Right lobe of liver (tissue), 6 donors: Measurements from ENCODE around the gene TBCEL. TPM values are rescaled to one million over a fixed set of nuclear protein-coding genes. Genes with fewer than 3 reads are reported as not detected.

Experiments used
- ATAC-seq, 4 donors: fragments of 200-7000 bp; cut with Tn5 transposase; one replicate each; pipeline ENCODE4 v1.9.1; 2020; ENCODE audit warnings: mild to moderate bottlenecking in 4 of 4, moderate library complexity in 4 of 4
- DNase-seq, 3 donors: peaks; one replicate each; pipeline ENCODE4 v3.0.0-alpha.2; 2020
- H3K27ac ChIP-seq, 3 donors: fragments of 200-600 bp; one replicate each; pipeline ENCODE4 v1.8.0; 2022
- H3K27me3 ChIP-seq, 2 donors: fragments of 200-600 bp; one replicate each; pipeline ENCODE4 v1.8.0; 2022
- H3K36me3 ChIP-seq, 4 donors: fragments of 200-600 bp; sonication (generic) in 1 of 4; one replicate each; pipeline versions ENCODE4 v1.5.1 to v1.8.0; 2017 to 2022; ENCODE audit warnings: control low read depth in 1 of 4
- H3K4me1 ChIP-seq, 4 donors: fragments of 200-600 bp; sonication (generic) in 1 of 4; one replicate each; pipeline versions ENCODE4 v1.5.1 to v1.8.0; 2017 to 2022; ENCODE audit warnings: control low read depth in 1 of 4
- H3K4me3 ChIP-seq, 3 donors: fragments of 200-600 bp; one replicate each; pipeline ENCODE4 v1.8.0; 2022
- H3K9me3 ChIP-seq, 4 donors: fragments of 200-600 bp; sonication (generic) in 1 of 4; one replicate each; pipeline versions ENCODE4 v1.5.1 to v1.8.0; 2017 to 2022; ENCODE audit warnings: control low read depth in 1 of 4
- POLR2A ChIP-seq: fragments of 450-650 bp; IDR thresholded peaks from one replicate; pipeline ENCODE4 v1.6.1; 2017; ENCODE audit warnings: antibody characterized with exemption, mild to moderate bottlenecking
- WGBS: methylation state at CpG from one replicate; pipeline ENCODE4 v1.1.6; 2018; ENCODE audit warnings: low coverage, low lambda C conversion rate; ENCODE audit not compliant: insufficient coverage; ENCODE audit errors: missing lambda C conversion rate; 5-methylcytosine and 5-hydroxymethylcytosine counted together
- intact Hi-C, 2 donors: fragments of 100-400 bp; cut with DNase I; formaldehyde crosslinking; loops; one replicate each; pipeline versions ENCODE4 v1.11.2 to v1.14.1; 2022
- total RNA-seq, 6 experiments: library from RNA; depleted of rRNA in 2 of 6; stranded (reverse); fragments of >200 nt in 2 of 6; fragmentation: NEBNext Ultra II Directional in 3 of 6; extraction: Animal tissue kit (Norgen Biotek cat#: 25700) in 3 of 6; gene quantifications; one replicate each; pipeline versions ENCODE4 v1.1.0 to v1.2.4, GENCODE V29; 2016 to 2023
- TF ChIP-seq, protein P1 (sequence below), 4 donors: fragments of 200-600 bp in 3 of 4; fragments of 450-650 bp in 1 of 4; IDR thresholded peaks; one replicate each; pipeline versions ENCODE4 v1.5.1 to v1.8.0; 2016 to 2022; ENCODE audit warnings: antibody characterized with exemption in 4 of 4, mild to moderate bottlenecking in 2 of 4
- donor health status: DM: no; HTN: yes; CAD: no.
- donor health status: DM: no; HTN: no; CAD: no.
- donor health status: DM: no; HTN: no; CAD: no.
- donor health status: DM: no; HTN: yes; CAD: no.
- donor health status: DM: no; HTN: yes; CAD: no.

Gene TBCEL
- total RNA-seq, 6 experiments from 2014 or later, result 9.6 to 37.9 (median 17.8) TPM

DNA sequence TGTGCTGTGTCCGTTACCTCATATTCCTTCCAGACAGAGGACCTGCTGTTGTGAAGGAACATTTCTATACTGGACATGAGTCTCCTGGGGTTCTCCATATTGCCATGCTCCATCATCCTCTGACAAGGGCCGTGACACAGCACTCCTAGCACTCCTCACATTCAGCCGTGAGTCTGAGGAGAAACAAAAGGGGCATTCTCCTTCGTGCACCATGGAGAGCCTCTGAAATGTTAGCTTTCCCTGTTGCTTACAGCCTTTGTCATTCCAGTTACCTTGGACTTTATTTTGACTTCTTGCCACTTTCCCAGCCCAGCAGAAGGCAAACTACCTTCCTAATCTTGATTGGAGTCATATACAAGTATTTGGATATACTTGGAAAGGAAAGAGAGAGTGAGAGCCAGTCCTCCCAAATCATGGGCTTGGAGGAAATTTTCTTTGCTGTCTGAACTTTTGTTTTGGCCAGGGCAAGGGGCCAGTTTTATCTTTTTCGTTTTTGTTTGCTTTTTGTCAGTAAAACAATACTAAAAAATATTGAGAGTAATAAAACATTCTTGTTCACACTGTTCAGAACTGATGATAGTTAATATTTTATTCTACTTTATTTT is 48.0 kb downstream of the TBCEL start:
- 68% methylated on average over 5 of the region's 5 CpGs for WGBS
- intact Hi-C loops, result no loop called here
- no peak for TF ChIP-seq POLR2A
- TF ChIP-seq, protein P1, sequence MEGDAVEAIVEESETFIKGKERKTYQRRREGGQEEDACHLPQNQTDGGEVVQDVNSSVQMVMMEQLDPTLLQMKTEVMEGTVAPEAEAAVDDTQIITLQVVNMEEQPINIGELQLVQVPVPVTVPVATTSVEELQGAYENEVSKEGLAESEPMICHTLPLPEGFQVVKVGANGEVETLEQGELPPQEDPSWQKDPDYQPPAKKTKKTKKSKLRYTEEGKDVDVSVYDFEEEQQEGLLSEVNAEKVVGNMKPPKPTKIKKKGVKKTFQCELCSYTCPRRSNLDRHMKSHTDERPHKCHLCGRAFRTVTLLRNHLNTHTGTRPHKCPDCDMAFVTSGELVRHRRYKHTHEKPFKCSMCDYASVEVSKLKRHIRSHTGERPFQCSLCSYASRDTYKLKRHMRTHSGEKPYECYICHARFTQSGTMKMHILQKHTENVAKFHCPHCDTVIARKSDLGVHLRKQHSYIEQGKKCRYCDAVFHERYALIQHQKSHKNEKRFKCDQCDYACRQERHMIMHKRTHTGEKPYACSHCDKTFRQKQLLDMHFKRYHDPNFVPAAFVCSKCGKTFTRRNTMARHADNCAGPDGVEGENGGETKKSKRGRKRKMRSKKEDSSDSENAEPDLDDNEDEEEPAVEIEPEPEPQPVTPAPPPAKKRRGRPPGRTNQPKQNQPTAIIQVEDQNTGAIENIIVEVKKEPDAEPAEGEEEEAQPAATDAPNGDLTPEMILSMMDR (IDR thresholded peaks at IDR 0.05), result no peak
- peak in 1 of 4 donors; percentile 14 for ATAC-seq
- H3K27me3 ChIP-seq, result no peaks in the 10 kb centered on the region
- H3K4me3 ChIP-seq, result no peak overlapping the region
- DNase-seq, result no peak
- H3K4me1 ChIP-seq, result peaks cover 0 to 26% (median 7%) of the 10 kb centered on the region in 4 donors
- no peaks in the 10 kb centered on the region for H3K9me3 ChIP-seq
- H3K27ac ChIP-seq, result peak overlapping the region in 1 of 3 donors; percentile 32
- no peaks in the 10 kb centered on the region for H3K36me3 ChIP-seq

DNA sequence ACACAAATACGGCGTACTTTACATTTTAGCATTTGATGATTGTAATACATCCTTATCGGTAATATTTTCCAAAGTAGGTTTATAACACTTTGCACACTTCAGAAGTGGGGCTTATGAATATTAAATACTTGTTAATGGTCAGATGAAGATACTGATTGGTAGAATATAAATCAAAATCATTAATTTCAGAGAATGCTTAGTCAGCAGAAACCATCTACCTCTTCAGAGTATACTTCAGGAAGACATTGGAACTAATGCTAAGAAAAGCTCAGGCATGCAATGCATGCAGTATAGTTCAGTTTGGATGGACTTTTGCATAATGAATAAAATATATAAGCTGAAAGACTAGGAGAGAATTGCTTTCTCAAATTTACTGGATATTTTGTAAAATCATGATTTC is 57.4 kb downstream of the TBCEL start:
- ATAC-seq (no peak), DNase-seq (no peak)
- Histone ChIP-seq H3K4me1 (peaks cover 0 to 8% (median 4%) of the 10 kb centered on the region in 4 donors), H3K27me3 (no peaks in the 10 kb centered on the region), H3K4me3 (no peak overlapping the region), H3K27ac (no peak overlapping the region), H3K36me3 (no peaks in the 10 kb centered on the region), H3K9me3 (no peaks in the 10 kb centered on the region)
- TF ChIP-seq POLR2A, result no peak
- TF ChIP-seq, protein P1 (IDR thresholded peaks at IDR 0.05), result no peak
- 96% methylated on average over 3 of the region's 3 CpGs for WGBS
- intact Hi-C loops, result no loop called here

DNA sequence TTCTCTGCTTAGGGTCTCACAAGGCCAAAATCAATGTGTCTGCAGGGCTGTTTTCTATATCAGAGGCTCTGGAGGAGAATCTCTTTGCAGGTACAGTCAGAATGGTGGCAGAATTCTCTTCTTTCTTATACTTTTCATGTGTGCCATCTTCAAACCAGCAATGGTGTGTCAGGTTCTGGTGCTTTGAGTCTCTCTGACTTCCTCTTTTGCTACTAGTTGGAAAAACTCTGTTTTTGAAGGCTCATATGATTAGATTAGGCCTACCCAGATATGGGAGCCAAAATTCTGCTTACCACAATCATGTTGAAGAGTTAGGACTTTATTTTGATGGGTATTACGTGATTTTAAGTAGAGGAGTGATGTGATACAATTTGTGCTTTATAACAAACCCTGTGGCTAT is 58.3 kb downstream of the TBCEL start:
- TF ChIP-seq, protein P1 (IDR thresholded peaks at IDR 0.05), result no peak
- TF ChIP-seq POLR2A, result no peak
- no peak overlapping the region for H3K27ac ChIP-seq
- DNase-seq (no peak), ATAC-seq (no peak)
- intact Hi-C loops, result no loop called here
- no peak overlapping the region for H3K4me3 ChIP-seq
- 75% methylated on average over 1 of the region's 1 CpG for WGBS
- no peaks in the 10 kb centered on the region for H3K36me3 ChIP-seq
- H3K4me1 ChIP-seq, result peaks cover 0 to 9% (median 4%) of the 10 kb centered on the region in 4 donors
- no peaks in the 10 kb centered on the region for H3K9me3 ChIP-seq
- no peaks in the 10 kb centered on the region for H3K27me3 ChIP-seq

DNA sequence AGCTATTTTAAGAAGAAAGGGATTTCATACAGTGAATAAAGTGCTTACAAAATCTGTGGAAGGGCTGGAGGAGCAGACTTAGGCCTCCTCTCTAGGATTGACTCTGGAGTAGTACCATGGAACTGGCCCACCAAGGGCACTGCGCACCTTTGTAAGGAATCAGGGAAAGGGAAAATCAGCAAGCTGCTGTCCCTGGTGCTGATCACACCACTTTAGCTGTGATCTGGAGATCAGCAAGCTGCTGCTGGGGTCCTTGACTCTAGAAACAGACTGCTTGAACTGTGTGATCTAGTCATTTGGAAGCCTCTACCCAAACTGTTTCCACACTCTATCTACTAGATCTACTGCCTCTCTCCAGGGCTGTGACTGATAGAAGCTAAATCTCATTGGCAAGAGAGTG is 58.8 kb downstream of the TBCEL start:
- 89% methylated on average over 1 of the region's 1 CpG for WGBS
- TF ChIP-seq POLR2A, result no peak
- TF ChIP-seq, protein P1 (IDR thresholded peaks at IDR 0.05), result no peak
- H3K36me3 ChIP-seq, result no peaks in the 10 kb centered on the region
- H3K4me3 ChIP-seq, result no peak overlapping the region
- H3K9me3 ChIP-seq, result no peaks in the 10 kb centered on the region
- intact Hi-C loops, result no loop called here
- H3K27me3 ChIP-seq, result no peaks in the 10 kb centered on the region
- DNase-seq (no peak), ATAC-seq (peak in 2 of 4 donors; percentile 12 to 31)
- peaks cover 0 to 9% (median 4%) of the 10 kb centered on the region in 4 donors for H3K4me1 ChIP-seq
- H3K27ac ChIP-seq, result no peak overlapping the region
